Hair follicle dermal papilla cell (primary cell): ENCODE results near the gene PDGFC. TPM values are rescaled to one million over a fixed set of nuclear protein-coding genes. Genes with fewer than 3 reads are reported as not detected.

Experiments used
- small RNA-seq: library from RNA; depleted of rRNA; stranded (forward); fragments of <200 nt; gene quantifications from one replicate; pipeline ENCODE3, GENCODE V24; 2012
- total RNA-seq: library from RNA; depleted of rRNA; stranded (reverse); fragments of >200 nt; gene quantifications from 2 replicates; pipeline ENCODE4 v1.2.3, GENCODE V29; 2012

The PDGFC gene
- total RNA-seq: 50.8 and 73.7 TPM in 2 replicates

DNA sequence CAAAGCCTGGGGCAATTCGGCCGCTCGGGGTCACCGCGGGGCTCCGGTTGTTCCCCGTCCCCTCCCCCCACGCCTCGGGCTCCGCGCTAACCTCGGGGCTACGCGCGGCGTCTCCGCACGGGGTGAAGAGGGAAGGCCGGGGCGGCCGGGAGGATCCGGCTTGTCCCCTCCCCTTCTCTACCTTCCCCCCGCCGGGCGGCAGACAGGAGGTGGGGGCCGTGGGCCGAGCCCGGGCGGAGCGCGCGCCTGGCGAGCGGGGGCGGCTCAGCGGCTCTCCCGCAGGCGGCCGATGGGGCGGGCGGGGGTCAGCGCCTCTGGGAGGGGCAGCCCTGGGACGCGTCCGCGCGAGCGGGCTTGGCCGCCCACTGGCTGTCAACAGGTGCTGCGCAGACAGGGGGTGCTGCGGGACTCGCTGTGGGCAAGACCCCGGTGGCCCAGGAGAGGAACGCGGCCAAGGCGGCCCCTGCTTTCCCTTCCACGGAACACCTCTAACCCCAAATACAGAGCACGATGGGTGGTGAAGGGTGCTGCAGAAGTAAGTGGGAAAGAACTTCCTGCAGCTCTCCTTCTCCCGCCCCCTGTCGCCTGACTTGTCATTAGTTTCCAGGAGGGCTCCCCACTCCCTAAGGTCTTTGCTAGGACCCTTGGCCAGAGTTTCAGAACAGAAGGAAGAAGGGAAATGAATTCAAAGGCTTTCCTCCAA is at the start of gene PDGFC:
TSS of gene PDGFC (minus strand) at position 124 of the 703 bp plus-strand sequence. CDS start 896 bp downstream, outside the sequence.

Small RNAs within 50 kb of the gene (small RNA-seq; reads per million reads assigned to genes)
- not detected for gene AC092608.2

Other genes with a start within 250 kb of the PDGFC start
- gene GLRB, start 104.4 kb upstream of the PDGFC start, total RNA-seq: 9.4 and 11.7 TPM in 2 replicates
- gene GRIA2, start 248.9 kb upstream of the PDGFC start, total RNA-seq: not detected in 2 replicates